LoVo (cell line): ENCODE results near the gene TRABD2B.

Experiments
- DNase-seq: peaks from one replicate; pipeline ENCODE4 v3.0.0-alpha.2; 2016; ENCODE audit warnings: low spot score

The TRABD2B gene

GRCh38 chr1:47795102-47795501 lies 202.1 kb downstream of the TRABD2B start:
- no peak for DNase-seq

DNA sequence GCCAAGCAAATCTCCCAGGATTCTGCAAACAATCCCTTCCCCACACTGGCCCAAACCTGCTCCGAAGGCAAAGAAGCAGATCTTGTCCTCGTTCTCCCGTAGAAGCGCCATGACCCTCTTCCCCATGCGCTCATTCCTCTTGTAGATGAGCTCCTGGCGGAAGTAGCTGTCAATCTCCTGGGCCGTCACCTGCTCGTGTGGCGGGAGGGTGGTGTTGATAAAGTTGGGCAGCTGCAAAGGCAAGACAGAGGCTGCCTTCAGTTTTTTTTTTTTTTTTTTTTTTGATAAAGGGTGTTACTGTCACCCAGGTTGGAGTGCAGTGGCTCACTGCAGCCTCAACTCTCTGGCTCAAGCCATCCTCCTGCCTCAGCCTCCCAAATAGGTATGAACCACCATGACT lies 202.7 kb downstream of the TRABD2B start:
- no peak for DNase-seq

GRCh38 chr1:47794081-47794480 lies 203.1 kb downstream of the TRABD2B start:
- DNase-seq = no peak

DNA sequence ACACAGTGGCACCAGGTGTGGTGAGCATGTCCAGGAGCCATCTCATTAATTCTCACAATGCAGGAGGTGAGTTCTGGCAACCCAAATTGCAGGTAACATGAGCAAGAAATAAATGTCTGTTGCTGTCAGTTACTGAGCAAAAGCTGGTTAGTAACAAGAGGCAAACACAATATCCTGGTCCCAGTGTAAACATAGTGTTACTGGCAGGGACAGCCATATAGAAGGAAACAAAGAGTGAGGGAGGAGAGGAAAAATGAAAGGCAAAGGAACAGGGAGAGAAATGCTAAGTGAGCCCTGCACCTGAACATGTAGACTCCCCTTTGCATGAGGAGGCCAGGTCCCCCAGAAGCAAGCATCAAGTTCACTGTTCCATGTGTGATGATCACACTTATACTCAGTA lies 203.6 kb downstream of the TRABD2B start:
- no peak for DNase-seq

DNA sequence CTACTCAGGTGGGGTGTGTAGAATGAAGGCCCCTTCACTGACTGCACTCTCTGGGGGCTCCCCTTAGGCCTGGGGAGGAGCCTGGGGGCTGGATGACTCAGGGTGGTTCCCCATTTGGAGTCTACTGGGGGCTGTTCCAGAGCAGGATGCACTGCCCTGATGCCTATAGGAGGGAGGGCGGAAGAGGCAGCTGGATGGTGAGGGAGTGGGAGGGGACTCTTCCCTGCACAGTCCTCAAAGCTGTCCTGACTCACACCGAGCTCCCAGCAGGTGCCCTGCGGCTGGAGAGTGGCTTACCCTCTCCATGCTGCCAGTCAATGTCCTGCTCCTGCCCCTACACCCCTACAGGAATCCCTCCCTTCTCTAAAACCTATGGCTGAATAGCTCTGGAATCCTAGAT lies 204.4 kb downstream of the TRABD2B start:
- DNase-seq = no peak

DNA sequence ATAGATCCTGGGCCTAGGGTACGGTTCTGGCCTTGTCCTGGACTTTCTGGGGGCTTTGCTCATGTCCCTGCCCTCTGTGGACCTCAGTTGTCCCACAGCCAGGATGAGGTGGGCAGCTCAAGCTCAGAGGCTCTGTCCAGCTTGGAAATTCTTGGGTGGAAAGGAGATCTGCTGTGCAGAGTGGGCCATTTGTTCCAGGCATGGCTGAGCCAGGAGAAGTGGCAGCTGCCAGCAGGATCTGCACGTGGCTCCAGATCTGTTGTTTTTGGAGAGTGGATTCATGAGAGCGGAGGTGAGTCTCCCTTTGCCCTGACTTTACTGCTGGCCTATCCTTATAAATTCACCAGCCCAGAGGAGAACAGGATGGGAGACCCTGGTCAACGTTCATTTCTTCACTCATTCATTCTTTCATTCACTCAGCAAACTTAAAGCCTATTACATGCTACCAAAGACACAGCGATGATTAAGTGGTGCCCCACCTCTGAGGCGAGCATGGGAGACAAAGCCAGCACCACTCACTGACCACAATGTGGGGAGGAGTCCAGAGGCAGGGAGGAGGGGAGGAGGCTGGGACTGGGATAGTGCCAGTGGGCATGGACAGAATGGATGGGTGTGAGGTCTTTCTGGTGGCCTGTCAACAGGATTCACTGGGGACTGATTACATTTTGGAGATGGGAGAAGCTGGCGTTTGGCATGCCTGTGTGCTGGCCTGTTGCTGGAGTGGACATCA lies 205.1 kb downstream of the TRABD2B start:
- no peak for DNase-seq

- no peak for DNase-seq
Observed at GRCh38 chr1:47788761-47789160, 208.4 kb downstream of the TRABD2B start.

DNA sequence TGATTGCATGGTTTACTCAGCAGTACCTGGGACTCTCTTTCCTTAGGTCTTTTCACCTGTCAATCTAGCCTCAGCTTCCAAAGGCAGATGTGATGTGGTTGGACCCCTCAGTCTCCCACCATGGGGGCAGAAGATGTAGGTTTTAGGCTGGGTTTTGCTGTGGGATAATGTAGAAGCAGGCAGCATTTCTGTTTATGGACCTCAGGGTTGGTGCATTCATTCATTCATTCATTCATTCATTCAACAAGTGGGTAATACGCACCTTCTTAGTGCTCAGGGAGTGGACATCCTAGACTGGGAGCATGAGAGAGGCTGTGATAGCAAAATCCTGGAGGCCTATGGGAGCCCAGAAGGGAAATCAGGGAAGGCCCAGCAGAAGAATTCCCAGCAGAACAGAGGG lies 209.6 kb downstream of the TRABD2B start:
- DNase-seq = no peak

- DNase-seq = no peak
Observed at GRCh38 chr1:47786316-47786715, 210.9 kb downstream of the TRABD2B start.

- no peak for DNase-seq
Observed at GRCh38 chr1:47785561-47786271, 211.5 kb downstream of the TRABD2B start.

- no peak for DNase-seq
Observed at GRCh38 chr1:47785118-47785517, 212.1 kb downstream of the TRABD2B start.

GRCh38 chr1:47784497-47784822 lies 212.7 kb downstream of the TRABD2B start:
- DNase-seq = no peak

GRCh38 chr1:47783638-47784496 lies 213.3 kb downstream of the TRABD2B start:
- no peak for DNase-seq

GRCh38 chr1:47782414-47783166 lies 214.6 kb downstream of the TRABD2B start:
- DNase-seq = no peak

GRCh38 chr1:47781171-47781959 lies 215.8 kb downstream of the TRABD2B start:
- DNase-seq = no peak

DNA sequence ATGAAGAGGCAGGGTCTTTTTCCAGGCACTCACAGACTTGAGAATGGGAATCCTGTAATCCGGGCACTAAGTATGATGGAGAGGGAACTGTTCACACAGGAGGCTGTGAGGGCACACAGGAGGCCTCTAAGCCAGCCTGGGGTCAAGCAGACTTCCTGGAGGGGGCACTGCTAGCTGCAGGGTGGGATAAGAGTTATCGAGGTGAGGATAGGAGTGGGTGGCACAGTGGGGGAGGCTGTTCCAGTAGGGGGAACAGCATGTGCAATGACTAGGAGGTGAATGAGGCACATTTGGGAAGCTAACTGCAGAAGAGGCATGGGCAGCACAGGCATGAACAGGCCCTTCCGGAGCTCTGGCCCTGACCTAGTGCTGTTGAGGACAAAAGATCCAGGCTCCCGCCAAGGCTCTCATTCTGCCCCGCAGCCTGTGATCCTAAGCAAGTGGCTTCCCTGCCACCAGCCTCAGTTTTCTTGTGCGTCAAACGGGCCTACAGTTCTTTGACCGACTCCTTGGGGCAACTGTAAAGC lies 216.7 kb downstream of the TRABD2B start:
- DNase-seq = no peak

DNA sequence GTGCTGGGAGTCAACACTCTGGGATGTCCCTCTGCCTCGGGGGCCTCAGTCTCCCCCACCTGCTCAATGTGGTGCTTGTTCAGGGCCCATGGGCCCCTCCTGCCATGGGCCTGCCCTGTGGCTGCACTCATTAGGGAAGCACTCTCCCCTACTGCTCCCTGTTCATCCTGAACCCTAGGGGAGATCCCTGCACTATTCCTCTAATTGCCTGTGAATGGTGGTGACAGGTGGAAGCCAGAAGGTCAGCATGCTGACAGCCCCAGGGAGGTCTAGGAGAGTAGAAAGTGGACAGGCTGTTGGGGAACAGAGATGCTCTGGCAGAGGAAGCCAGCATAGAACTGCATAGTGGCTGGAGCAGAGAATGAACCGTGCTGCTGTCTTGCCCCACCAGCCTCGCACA lies 217.6 kb downstream of the TRABD2B start:
- no peak for DNase-seq

- DNase-seq = no peak
Observed at GRCh38 chr1:47778280-47778679, 218.9 kb downstream of the TRABD2B start.

GRCh38 chr1:47777322-47777721 lies 219.9 kb downstream of the TRABD2B start:
- no peak for DNase-seq

- DNase-seq = no peak
Observed at GRCh38 chr1:47776667-47777131, 220.5 kb downstream of the TRABD2B start.
